Measurements from ENCODE around the gene CBX8.
A peak's percentile ranks its signal among the peaks of the same experiment; 100 is the strongest.

CBX8 gene

GRCh38 chr17:79819534-79820276 is 22.8 kb upstream of the CBX8 start:
- no peak for DNase-seq (ENCODE audit: low spot score)

- no peak for DNase-seq (ENCODE audit: low spot score)
Observed at GRCh38 chr17:79819085-79819484, 22.2 kb upstream of the CBX8 start.

- no peak for DNase-seq (ENCODE audit: low spot score)
Observed at GRCh38 chr17:79818026-79818758, 21.3 kb upstream of the CBX8 start.

GRCh38 chr17:79815836-79816461 is 19.1 kb upstream of the CBX8 start:
- DNase-seq (ENCODE audit: low spot score) = no peak

GRCh38 chr17:79814974-79815835 is 18.3 kb upstream of the CBX8 start:
- DNase-seq (ENCODE audit: low spot score) = no peak

- no peak for DNase-seq (ENCODE audit: low spot score)
Observed at GRCh38 chr17:79814127-79814973, 17.5 kb upstream of the CBX8 start.

GRCh38 chr17:79813297-79814126 is 16.6 kb upstream of the CBX8 start:
- DNase-seq (ENCODE audit: low spot score) = no peak

GRCh38 chr17:79812353-79813258 is 15.7 kb upstream of the CBX8 start:
- DNase-seq (ENCODE audit: low spot score) = no peak

- DNase-seq (ENCODE audit: low spot score) = no peak
Observed at GRCh38 chr17:79811868-79812352, 15.0 kb upstream of the CBX8 start.

- DNase-seq (ENCODE audit: low spot score) = no peak
Observed at GRCh38 chr17:79811011-79811867, 14.4 kb upstream of the CBX8 start.

GRCh38 chr17:79810130-79811010 is 13.5 kb upstream of the CBX8 start:
- DNase-seq (ENCODE audit: low spot score) = peak; percentile 60

GRCh38 chr17:79809530-79810129 is 12.8 kb upstream of the CBX8 start:
- DNase-seq (ENCODE audit: low spot score) = no peak

GRCh38 chr17:79808763-79809529 is 12.1 kb upstream of the CBX8 start:
- DNase-seq (ENCODE audit: low spot score) = peak; percentile 76

GRCh38 chr17:79806863-79807720 is 10.2 kb upstream of the CBX8 start:
- DNase-seq (ENCODE audit: low spot score) = no peak

GRCh38 chr17:79806446-79806760 is 9.5 kb upstream of the CBX8 start:
- DNase-seq (ENCODE audit: low spot score) = no peak

Measured in cerebellar cortex (tissue), 1 donor.